Measurements from ENCODE around the gene RELCH. TPM values are rescaled to one million over a fixed set of nuclear protein-coding genes. Genes with fewer than 3 reads are reported as not detected.

RELCH gene
- total RNA-seq, 3 donors from 2014 or later = 39.0 to 60.2 (median 51.2) TPM

- no peak for ATAC-seq
- H3K9me3 ChIP-seq = no peaks in the 10 kb centered on the region
- no peak for TF ChIP-seq CTCF (IDR thresholded peaks at IDR 0.05)
- H3K36me3 ChIP-seq (ENCODE audit: low read depth) = no peaks in the 10 kb centered on the region
- no peak overlapping the region for H3K4me3 ChIP-seq
- DNase-seq = no peak
- H3K4me1 ChIP-seq (ENCODE audit: low read depth) = no peaks in the 10 kb centered on the region
- intact Hi-C loops (cut with DNase I, micrococcal nuclease) = loop anchor here in 1 of 2 donors (5.0 kb wide), 1 partner anchor 68 kb away; no protein-coding TSS in a partner anchor
Measured at GRCh38 chr18:62250475-62250874, 63.4 kb downstream of the RELCH start.

GRCh38 chr18:62258093-62258492, 71.0 kb downstream of the RELCH start:
- H3K4me3 ChIP-seq = no peak overlapping the region
- peaks cover 6% of the 10 kb centered on the region for H3K36me3 ChIP-seq (ENCODE audit: low read depth)
- DNase-seq = no peak
- H3K9me3 ChIP-seq = no peaks in the 10 kb centered on the region
- ATAC-seq = no peak
- H3K4me1 ChIP-seq (ENCODE audit: low read depth) = no peaks in the 10 kb centered on the region
- intact Hi-C loops (cut with DNase I, micrococcal nuclease) = no loop called here
- no peak for TF ChIP-seq CTCF (IDR thresholded peaks at IDR 0.05)

- intact Hi-C loops (cut with DNase I, micrococcal nuclease) = no loop called here
- H3K9me3 ChIP-seq = no peaks in the 10 kb centered on the region
- no peak for DNase-seq
- no peak for TF ChIP-seq CTCF (IDR thresholded peaks at IDR 0.05)
- H3K36me3 ChIP-seq (ENCODE audit: low read depth) = peaks cover 6% of the 10 kb centered on the region
- no peaks in the 10 kb centered on the region for H3K4me1 ChIP-seq (ENCODE audit: low read depth)
- ATAC-seq = no peak
- H3K4me3 ChIP-seq = no peak overlapping the region
Measured at GRCh38 chr18:62258616-62259015, 71.6 kb downstream of the RELCH start.

GRCh38 chr18:62262061-62262460, 75.0 kb downstream of the RELCH start:
- H3K4me1 ChIP-seq (ENCODE audit: low read depth) = no peaks in the 10 kb centered on the region
- peaks cover 6% of the 10 kb centered on the region for H3K36me3 ChIP-seq (ENCODE audit: low read depth)
- no peak for TF ChIP-seq CTCF (IDR thresholded peaks at IDR 0.05)
- ATAC-seq (no peak), DNase-seq (no peak)
- no peaks in the 10 kb centered on the region for H3K9me3 ChIP-seq
- no peak overlapping the region for H3K4me3 ChIP-seq
- intact Hi-C loops (cut with DNase I, micrococcal nuclease) = no loop called here

- no peaks in the 10 kb centered on the region for H3K4me1 ChIP-seq (ENCODE audit: low read depth)
- DNase-seq (no peak), ATAC-seq (no peak)
- no peak overlapping the region for H3K4me3 ChIP-seq
- no peak for TF ChIP-seq CTCF (IDR thresholded peaks at IDR 0.05)
- H3K9me3 ChIP-seq = no peaks in the 10 kb centered on the region
- intact Hi-C loops (cut with DNase I, micrococcal nuclease) = no loop called here
- H3K36me3 ChIP-seq (ENCODE audit: low read depth) = peaks cover 2% of the 10 kb centered on the region
Measured at GRCh38 chr18:62264984-62265383, 77.9 kb downstream of the RELCH start.

GRCh38 chr18:62277045-62277444, 90.0 kb downstream of the RELCH start:
- ATAC-seq (no peak), DNase-seq (no peak)
- no peaks in the 10 kb centered on the region for H3K36me3 ChIP-seq (ENCODE audit: low read depth)
- intact Hi-C loops (cut with DNase I, micrococcal nuclease) = no loop called here
- no peak for TF ChIP-seq CTCF (IDR thresholded peaks at IDR 0.05)
- no peaks in the 10 kb centered on the region for H3K9me3 ChIP-seq
- no peaks in the 10 kb centered on the region for H3K4me1 ChIP-seq (ENCODE audit: low read depth)
- no peak overlapping the region for H3K4me3 ChIP-seq

Measured in mucosa of descending colon (tissue), 3 donors.